NCI-H748 treated with DMSO at 0.1 percent for 48 hours (cell line): ENCODE measurements around the gene DGKQ.

ENCODE experiments used
- DNase-seq: peaks from one replicate; lab custom pipeline; 2025; lab: John Stamatoyannopoulos, UW

DGKQ gene

DNA sequence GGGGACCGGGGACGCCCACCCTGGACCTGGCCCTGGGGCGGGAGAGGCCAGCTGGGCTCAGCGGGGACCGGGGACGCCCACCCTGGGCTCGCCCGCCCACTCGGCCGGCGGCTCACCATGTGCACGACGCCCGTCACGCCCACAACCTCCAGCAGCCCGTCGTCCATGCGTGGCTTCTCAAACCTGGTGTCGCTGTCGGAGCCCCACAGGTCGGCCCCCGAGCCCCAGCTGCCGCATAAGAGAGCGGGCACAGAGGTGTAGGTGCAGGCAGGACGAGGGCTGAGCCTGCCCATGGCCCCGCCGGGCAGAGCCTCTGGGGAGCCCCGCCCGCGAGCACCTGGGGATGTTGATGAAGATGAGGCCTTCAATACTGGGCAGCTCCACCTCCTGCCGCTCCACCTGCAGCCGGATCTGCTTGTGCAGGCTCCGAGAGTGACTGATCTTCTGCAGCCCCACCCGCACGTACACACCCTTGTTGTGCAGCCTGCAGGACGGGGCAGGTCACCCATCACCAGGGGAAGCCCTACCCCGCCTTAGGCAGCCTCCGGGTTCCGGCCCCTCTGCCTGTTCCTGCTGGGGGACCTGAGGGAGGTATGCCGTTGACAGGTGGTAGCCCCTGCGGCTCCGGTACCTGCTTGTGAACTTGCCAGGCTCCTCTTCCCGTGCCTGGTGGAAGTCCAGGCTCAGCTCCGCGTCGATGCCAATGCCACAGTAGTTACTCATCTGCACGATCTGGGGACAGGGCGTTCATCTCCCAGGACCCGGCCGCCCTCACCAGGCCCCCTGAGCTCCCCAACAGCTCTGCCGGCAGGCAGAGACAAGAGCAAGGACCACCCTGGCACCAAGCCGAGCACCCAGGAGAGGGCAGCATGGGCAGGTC is 11.8 kb downstream of the DGKQ start:
- DNase-seq: no peak

DNA sequence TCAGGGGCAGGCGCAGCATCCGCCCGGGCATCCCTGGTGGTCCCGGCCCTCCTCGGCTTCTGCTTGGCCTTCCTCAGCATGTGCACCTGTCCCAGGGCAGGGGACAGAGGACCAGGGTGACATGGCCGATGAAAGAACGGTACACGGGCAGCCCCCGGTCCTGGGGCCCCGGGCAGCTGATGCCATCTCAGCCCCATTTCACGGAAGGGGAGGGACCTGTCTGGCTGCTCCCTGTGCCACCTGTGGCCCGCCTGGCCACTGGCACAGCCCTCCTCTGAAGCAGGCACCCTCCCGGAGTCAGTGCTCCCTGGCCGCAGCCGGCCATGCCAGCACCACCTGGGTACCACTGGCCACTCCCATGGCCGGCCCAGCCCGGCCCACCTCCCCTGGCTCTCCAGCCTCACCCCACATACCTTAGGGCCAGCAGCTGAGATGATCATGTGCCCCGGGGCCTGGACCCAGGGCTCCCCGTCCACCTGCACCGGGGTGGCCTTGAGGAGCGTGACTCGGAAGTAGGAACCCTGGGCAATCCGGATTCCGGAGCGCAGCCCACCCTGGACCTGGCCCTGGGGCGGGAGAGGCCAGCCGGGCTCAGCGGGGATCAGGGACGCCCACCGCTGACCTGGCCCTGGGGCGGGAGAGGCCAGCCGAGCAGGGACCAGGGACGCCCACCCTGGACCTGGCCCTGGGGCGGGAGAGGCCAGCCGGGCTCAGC is 12.6 kb downstream of the DGKQ start:
- DNase-seq: no peak

DNA sequence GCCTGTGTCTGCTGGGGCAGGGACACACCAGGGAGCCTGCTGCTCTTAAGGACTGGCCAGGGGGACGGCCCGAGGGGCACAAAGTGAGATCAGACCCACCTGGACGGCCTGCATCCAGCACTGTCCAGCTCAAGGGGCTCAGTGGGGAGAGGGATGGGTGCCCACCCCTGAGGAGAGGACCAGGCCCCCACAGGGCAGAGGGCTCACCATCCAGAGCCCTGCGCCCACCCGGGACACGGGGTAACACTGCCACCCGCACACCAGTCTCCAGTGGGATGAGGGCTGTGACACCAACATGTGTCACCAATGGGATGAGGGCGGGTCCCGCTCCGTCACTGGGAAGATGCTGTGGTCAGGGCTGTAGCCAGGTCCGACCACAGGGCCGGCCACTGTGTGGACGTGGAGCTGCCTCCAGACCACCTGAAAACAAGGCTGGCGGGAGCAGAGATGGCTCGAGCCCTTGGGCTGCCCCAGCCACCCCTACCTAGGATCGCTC is 13.2 kb downstream of the DGKQ start:
- DNase-seq: no peak

DNA sequence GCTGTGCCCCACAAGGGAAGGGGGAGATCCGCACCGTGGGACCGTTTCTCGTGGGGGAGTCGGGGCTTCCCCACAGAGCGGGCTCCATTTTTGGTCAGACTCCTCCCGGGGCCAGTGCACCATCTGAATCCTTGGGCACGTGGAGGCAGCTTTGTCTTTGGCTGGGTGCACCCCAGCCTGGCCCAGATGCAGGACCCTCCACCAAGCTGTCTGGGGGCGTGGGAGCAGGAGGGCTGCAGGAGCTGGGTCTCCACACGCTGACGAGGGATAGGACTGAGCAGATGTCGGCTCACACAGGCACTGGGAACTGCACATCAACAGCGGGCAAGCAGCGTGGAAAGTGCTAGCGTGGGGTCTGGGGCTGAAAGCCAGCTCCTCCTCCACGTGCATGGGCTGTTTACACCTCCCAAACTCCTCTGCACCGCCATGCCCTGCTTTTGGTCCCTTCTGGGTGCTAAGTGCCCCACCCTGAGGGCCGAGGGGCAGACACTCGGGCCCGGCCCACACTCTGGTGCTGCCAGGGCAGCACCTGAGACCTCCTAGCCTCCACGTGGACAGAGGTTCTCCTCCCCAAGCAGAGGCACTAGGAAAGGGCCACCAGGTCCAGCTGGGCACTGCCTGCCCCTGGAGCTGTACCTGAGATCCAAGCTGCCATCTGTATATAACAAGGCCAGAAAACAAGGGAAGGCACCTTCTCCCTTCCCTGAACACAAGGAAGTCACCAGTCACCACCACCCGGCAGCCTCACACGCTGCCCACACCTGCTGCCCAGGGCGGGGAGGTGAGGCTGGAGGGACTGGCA is 13.8 kb downstream of the DGKQ start:
- no peak for DNase-seq

DNA sequence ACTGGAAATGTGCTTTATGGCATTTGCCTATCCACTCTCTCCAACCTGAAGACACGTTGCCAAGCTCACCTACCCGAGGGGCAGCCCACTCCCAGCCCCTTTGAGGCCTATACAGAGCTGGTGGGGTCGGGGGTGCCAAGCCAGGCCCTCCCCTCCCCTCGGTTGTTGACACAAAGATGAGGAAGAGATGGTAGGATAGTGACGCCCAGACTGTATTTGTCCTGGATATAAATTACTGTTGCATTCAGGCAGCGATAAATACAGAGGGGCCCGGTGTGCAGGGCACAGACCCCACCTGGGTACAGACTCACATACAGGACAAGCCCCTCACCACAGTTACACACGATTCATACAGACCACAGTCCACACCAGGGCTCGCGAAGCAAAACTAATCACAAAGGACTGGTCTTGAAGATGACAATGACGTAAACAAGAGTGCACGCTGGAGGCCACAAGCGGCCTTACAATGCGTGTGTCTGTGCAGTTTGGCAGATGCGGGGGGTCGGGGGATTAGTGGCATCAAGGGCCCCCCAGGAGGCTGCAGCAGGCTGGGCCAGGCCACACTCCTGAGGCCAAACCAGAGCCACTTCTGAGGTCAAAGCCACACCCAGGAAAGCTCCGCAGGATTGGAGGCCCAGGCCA is 14.6 kb downstream of the DGKQ start:
- no peak for DNase-seq

DNA sequence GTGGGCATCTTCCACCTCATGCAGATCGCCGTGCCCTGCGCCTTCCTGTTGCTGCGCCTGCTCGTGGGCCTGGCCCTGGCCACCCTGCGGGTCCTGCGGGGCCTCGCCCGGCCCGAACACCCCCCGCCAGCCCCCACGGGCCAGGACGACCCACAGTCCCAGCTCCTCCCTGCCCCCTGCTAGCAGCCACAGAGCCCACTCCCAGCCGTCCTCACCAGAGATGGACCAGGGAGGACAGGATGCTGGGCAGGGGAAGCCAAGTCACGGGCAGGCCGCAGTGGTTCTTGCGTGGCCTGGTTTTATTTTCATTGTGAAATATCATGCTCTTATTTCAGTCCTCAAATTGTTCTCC is 15.1 kb downstream of the DGKQ start:
- DNase-seq: no peak

DNA sequence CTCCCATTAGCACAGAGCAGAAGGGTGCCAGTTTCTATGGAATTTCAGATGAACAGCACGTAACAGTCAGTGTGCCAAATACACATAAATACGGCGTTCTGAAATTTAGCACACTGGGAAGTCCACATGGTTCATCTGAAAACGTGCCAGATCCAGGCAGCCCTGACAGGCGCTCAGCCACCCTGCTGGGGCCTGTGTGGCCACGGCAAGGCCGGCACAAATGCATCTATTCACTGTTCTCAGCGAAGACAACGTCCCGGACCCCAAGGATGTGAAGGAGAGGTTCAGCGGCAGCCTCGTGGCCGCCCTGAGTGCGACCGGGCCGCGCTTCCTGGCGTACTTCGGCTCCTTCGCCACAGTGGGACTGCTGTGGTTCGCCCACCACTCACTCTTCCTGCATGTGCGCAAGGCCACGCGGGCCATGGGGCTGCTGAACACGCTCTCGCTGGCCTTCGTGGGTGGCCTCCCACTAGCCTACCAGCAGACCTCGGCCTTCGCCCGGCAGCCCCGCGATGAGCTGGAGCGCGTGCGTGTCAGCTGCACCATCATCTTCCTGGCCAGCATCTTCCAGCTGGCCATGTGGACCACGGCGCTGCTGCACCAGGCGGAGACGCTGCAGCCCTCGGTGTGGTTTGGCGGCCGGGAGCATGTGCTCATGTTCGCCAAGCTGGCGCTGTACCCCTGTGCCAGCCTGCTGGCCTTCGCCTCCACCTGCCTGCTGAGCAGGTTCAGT is 15.6 kb downstream of the DGKQ start:
- DNase-seq: no peak

DNA sequence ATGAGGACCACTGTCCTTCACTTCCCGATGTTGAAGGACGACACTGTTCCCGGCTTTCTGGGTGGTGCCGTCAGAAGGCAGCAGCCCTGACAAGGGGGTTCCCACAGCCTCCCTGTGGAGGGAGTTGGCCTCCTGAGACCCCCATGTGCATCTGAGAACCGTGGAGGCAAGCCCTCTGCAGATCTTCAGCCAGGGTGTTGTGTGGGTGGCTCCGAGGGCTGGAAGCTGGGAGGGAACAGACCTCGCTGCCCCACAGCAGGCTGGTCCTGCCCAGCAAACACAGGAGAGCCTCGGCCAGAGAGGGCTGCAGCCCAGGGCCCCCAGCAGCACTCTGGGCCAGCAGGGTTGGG is 16.2 kb downstream of the DGKQ start:
- no peak for DNase-seq

DNA sequence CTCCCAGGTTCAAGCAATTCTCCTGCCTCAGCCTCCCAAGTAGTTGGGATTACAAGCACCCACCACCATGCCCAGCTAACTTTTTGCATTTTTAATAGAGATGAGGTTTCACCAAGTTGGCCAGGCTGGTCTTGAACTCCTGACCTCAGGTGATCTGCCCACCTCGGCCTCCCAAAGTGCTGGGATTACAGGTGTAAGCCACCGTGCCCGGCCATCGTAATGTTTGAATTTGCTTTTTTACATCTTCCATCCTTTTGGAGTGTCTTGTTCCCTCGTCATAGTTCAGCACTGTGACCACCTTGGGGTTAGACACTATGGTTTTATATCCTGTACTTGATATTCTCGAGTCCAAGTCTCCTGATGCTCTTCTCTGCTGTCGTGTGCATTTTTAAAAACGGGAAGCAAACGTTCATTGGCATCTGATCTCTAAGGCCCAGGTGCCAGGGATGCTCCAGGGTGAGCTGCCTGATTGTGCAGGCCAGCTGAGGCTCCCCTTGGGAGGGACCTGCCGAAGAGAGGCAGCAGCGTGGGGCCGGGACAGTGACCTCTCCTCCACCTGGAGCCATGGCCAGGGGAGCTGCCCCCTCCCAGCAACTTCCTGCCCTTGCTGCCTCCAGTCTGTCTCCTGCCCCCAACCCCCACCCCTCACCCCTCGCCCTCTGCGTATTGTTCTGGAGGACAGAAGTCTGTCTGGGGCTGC is 16.7 kb downstream of the DGKQ start:
- no peak for DNase-seq

DNA sequence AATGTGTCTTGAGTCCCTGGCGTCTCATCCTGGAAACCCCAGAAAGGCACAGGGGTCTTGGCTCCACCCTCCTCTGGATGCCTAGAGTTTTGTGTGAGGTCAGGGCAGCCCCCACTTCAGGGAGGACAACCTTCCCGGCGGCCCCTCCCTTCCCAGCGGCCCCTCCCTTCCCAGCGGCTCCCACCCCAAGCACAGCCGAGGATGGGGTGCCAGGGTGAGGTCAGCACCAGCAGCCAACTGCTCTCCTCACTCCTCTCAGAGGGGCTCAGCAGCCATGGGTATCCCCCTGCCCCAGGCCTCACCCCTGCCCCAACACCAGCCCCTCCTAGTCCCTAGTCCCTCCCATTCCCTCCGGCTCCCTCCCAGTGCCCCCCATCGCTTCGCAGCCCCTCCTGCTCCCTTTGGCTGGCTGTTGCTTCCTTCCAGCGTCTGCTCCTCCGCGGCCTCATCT is 17.4 kb downstream of the DGKQ start:
- DNase-seq: no peak

DNA sequence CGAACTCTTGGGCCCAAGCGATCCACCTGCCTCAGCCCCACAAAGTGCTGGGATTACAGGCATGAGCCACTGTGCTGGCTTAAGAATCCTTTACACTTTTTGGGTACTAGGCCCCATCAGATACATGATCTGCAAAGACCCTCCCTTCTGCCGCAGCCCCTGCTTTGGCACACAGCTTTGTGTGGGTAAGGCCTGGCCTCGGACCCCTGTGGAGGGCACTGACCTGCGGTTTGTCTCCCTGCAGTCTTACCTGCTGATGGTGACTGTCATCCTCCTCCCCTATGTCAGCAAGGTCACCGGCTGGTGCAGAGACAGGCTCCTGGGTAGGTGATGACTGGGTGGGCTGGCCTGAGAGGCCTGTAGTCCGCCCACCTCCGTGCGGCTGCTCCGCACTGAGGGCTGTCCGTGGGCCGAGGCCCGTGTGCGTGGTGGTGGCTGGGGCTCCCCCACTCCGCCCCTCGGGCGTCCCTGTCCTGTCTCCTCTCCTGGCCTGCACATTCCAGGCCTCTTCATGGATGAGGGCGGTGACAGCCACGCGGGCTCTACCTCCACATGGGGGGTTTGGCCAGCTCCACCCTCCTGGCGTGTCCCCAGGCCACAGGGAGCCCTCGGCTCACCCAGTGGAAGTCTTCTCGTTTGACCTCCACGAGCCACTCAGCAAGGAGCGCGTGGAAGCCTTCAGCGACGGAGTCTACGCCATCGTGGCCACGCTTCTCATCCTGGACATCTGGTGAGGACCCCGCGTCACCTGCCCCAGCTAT is 18.0 kb downstream of the DGKQ start:
- DNase-seq: no peak

DNA sequence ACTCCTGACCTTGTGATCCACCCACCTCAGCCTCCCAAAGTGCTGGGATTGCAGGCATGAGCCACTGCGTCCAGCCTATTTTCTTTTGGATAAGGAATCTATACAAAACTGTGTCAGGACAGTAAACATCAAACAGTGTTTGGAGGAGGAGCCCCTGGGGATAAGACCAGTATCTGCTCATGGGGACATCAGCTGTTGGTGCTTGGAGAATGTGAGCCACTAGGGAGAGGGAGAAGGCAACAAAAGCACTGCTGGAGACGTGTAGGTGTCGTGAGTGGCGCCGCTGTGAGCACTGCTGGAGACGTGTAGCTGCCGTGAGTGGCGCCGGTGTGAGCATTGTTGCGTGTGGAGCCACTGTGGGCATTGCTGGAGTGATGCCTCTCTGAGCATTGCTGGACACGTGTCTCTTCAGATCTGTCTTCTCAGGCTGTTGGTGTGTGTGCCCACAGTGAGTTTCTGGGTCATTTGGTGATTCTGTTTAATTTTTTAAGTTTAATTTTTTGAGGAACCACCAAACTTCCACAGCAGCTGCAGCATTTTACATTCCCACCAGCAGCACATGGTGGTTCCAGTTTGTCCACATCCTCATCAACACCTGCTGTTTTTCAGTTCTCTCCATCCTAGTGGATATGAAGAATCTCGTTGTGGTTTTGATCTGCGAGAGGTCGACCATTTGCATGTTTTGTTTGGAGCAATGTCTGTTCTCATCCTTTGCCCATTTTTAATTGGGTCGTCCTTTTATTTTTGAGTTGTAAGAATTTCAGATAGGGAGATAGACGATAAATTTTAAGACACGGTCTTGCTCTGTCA is 19.0 kb downstream of the DGKQ start:
- DNase-seq: no peak

DNA sequence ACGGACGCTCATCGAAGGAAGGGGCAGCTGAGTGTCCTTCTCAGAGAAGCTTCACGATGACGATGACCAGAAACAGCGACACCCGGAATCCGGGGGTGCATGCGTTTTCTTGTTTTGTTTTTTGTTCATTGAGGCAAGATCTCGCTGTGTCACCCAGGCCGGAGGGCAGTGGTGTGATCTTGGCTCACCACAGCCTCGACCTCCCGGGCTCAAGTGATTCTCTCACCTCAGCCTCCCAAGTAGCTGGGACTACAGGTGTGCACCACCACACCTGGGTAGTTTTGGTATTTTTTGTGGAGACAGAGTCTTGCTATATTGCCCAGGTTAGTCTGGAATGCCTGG is 19.8 kb downstream of the DGKQ start:
- no peak for DNase-seq

DNA sequence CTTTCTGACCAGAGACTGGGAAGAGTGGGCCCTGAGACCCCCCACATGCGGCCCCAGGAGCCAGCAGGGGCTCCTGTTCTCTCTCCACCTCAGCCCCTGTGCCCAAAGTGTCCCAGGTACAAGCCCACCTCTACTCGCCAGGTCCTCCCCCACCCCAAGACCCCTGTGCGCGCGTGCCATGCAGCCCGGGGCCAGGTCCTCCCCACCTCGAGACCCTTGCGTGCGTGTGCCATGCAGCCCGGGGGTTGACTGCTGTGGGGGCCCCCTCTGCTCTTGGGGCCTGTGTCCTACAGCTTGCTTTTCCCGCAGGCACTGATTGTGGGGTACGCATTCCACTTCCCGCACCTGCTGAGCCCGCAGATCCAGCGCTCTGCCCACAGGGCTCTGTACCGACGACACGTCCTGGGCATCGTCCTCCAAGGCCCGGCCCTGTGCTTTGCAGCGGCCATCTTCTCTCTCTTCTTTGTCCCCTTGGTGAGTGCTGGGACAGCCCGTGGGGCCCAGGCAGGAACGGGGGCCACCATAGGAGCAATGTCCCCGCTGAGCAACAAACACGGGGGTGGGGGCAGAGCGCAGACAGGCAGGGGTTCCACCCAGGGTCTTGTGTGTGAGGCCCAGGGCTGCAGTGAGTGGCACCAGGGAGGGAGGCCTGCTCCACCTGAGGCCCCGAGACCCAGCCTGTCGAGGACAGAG is 20.3 kb downstream of the DGKQ start:
- no peak for DNase-seq

DNA sequence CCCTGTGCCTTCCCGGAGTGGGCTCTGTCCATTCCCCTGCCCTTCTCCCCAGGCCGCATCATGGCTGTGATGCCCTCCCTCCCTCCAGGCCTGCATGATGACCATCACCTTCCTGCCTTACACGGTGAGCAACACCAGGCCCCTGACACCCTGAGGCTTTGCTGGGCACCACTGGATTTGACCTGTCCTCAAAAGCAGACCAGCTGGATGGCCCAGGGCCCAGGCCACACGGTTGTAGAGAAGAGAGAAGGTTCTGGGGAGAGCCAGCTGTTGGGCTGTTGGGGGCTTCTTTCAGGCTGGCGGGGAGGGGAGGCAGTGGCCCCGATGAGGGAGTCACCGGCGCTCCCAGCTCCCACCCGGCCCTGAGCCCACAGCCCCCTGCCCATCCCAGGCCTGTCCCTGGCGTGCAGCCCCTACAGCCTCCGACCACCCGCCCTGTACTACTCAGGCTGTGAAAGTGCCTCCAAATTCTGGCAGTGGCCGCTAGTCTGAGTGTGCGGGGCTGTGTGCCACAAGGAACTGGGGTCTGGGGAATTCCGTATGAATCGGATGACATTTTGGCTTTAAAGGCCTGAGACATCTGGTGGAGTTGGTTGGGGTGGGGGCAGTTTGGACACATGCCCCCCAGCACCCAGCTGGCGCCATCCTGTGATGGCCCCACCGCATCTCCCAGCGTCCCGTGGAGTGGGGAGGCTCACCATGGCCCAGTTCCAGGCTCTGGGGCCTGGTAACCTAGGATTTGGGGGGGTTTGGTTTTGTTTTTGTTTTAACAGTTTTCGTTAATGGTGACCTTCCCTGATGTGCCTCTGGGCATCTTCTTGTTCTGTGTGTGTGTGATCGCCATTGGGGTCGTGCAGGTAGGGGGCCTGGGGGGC is 21.5 kb downstream of the DGKQ start:
- DNase-seq: no peak

DNA sequence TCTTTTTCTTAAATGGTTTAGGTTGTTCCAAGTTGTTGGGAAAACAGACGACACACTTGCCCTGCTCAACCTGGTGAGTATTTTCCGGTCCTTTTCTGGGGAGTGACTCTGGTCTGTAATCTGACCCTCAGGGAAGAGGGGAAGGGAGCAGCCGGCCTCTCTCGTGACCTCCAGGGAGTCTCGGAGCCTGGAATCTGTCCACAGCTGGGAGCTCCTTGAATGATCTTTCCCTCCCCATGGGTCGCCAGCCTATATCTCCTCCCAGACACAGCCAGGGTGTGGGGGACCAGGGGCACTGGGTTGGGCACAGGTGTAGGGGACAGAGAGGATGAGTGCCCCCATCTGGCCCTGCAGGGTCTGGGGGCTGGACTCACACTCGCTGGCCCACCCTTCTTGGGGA is 22.2 kb downstream of the DGKQ start:
- no peak for DNase-seq

DNA sequence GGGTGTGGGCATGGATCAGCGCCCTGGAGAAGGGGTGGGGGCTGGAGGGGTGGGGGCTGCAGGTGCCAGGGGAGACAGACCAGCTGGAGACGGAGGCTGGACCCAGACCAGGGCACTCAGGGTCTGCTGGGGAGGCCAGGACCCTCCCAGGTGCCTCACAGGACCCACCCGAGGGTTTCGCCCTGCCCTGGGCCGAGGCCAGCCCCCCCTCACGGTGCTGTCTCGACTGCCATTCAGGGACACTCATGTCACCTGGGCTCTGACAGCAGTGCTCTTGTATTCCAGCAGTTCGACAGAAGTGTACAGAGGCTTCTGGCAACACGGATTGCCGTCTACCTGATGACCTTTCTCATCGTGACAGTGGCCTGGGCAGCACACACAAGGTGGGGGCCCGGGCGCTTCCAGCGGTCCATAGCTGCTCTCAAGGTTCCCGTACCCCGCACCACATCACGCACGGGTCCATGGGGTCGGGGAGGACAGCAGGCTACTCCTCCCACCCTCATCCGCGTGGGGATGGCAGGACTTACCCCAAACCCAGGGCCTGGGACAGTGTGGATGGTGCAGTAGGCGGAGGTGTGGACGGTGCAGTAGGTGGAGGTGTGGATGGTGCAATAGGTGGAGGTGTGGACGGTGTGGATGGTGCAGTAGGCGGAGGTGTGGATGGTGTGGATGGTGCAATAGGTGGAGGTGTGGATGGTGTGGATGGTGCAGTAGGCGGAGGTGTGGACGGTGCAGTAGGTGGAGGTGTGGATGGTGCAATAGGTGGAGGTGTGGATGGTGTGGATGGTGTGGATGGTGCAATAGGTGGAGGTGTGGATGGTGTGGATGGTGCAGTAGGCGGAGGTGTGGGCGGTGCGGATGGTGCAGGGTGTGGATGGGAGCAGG is 23.0 kb downstream of the DGKQ start:
- DNase-seq: no peak
